Measurements from ENCODE around the gene CSTB.

Gene CSTB

GRCh38 chr21:43774163-43774562 lies 1.9 kb downstream of the CSTB start:
- H3K36me3 ChIP-seq (ENCODE audit: low read depth) = peaks cover 19% of the 10 kb centered on the region
- H3K4me1 ChIP-seq (ENCODE audit: insufficient read depth, poor library complexity, severe bottlenecking) = no peaks in the 10 kb centered on the region
- TF ChIP-seq CTCF (IDR thresholded peaks at IDR 0.05; ENCODE audit: poor library complexity, severe bottlenecking) = no peak
- no peaks in the 10 kb centered on the region for H3K9me3 ChIP-seq (ENCODE audit: severe bottlenecking)
- no peak overlapping the region for H3K4me3 ChIP-seq (ENCODE audit: severe bottlenecking)
- ATAC-seq (ENCODE audit: low read depth) = no peak
- no peaks in the 10 kb centered on the region for H3K27me3 ChIP-seq (ENCODE audit: insufficient read depth, poor library complexity, severe bottlenecking)
- DNase-seq (ENCODE audit: low spot score) = no peak
- H3K27ac ChIP-seq (ENCODE audit: poor library complexity, severe bottlenecking) = no peak overlapping the region

- TF ChIP-seq CTCF (IDR thresholded peaks at IDR 0.05; ENCODE audit: poor library complexity, severe bottlenecking) = no peak
- DNase-seq (ENCODE audit: low spot score) (no peak), ATAC-seq (ENCODE audit: low read depth) (no peak)
- Histone ChIP-seq H3K36me3 (ENCODE audit: low read depth) (peaks cover 19% of the 10 kb centered on the region), H3K27me3 (ENCODE audit: insufficient read depth, poor library complexity, severe bottlenecking) (no peaks in the 10 kb centered on the region), H3K4me1 (ENCODE audit: insufficient read depth, poor library complexity, severe bottlenecking) (peaks cover 15% of the 10 kb centered on the region), H3K27ac (ENCODE audit: poor library complexity, severe bottlenecking) (no peak overlapping the region), H3K9me3 (ENCODE audit: severe bottlenecking) (no peaks in the 10 kb centered on the region), H3K4me3 (ENCODE audit: severe bottlenecking) (no peak overlapping the region)
Observed at GRCh38 chr21:43772425-43772821, 3.7 kb downstream of the CSTB start.

- ATAC-seq (ENCODE audit: low read depth) = no peak
- DNase-seq (ENCODE audit: low spot score) = no peak
- Histone ChIP-seq H3K4me1 (ENCODE audit: insufficient read depth, poor library complexity, severe bottlenecking) (peaks cover 15% of the 10 kb centered on the region), H3K27me3 (ENCODE audit: insufficient read depth, poor library complexity, severe bottlenecking) (no peaks in the 10 kb centered on the region), H3K4me3 (ENCODE audit: severe bottlenecking) (no peak overlapping the region), H3K9me3 (ENCODE audit: severe bottlenecking) (no peaks in the 10 kb centered on the region), H3K36me3 (ENCODE audit: low read depth) (peaks cover 19% of the 10 kb centered on the region), H3K27ac (ENCODE audit: poor library complexity, severe bottlenecking) (no peak overlapping the region)
- no peak for TF ChIP-seq CTCF (IDR thresholded peaks at IDR 0.05; ENCODE audit: poor library complexity, severe bottlenecking)
Observed at GRCh38 chr21:43771698-43772424, 4.2 kb downstream of the CSTB start.

GRCh38 chr21:43771199-43771675 lies 4.9 kb downstream of the CSTB start:
- peaks cover 19% of the 10 kb centered on the region for H3K36me3 ChIP-seq (ENCODE audit: low read depth)
- no peaks in the 10 kb centered on the region for H3K9me3 ChIP-seq (ENCODE audit: severe bottlenecking)
- H3K27me3 ChIP-seq (ENCODE audit: insufficient read depth, poor library complexity, severe bottlenecking) = no peaks in the 10 kb centered on the region
- H3K4me1 ChIP-seq (ENCODE audit: insufficient read depth, poor library complexity, severe bottlenecking) = peaks cover 15% of the 10 kb centered on the region
- DNase-seq (ENCODE audit: low spot score) (peak; percentile 38), ATAC-seq (ENCODE audit: low read depth) (no peak)
- TF ChIP-seq CTCF (IDR thresholded peaks at IDR 0.05; ENCODE audit: poor library complexity, severe bottlenecking) = no peak
- H3K4me3 ChIP-seq (ENCODE audit: severe bottlenecking) = no peak overlapping the region
- H3K27ac ChIP-seq (ENCODE audit: poor library complexity, severe bottlenecking) = no peak overlapping the region

GRCh38 chr21:43770066-43770655 lies 5.9 kb downstream of the CSTB start:
- no peak for TF ChIP-seq CTCF (IDR thresholded peaks at IDR 0.05; ENCODE audit: poor library complexity, severe bottlenecking)
- no peaks in the 10 kb centered on the region for H3K27me3 ChIP-seq (ENCODE audit: insufficient read depth, poor library complexity, severe bottlenecking)
- H3K4me3 ChIP-seq (ENCODE audit: severe bottlenecking) = no peak overlapping the region
- no peaks in the 10 kb centered on the region for H3K9me3 ChIP-seq (ENCODE audit: severe bottlenecking)
- ATAC-seq (ENCODE audit: low read depth) (no peak), DNase-seq (ENCODE audit: low spot score) (no peak)
- H3K4me1 ChIP-seq (ENCODE audit: insufficient read depth, poor library complexity, severe bottlenecking) = peaks cover 18% of the 10 kb centered on the region
- no peak overlapping the region for H3K27ac ChIP-seq (ENCODE audit: poor library complexity, severe bottlenecking)
- H3K36me3 ChIP-seq (ENCODE audit: low read depth) = peaks cover 19% of the 10 kb centered on the region

Measured in RWPE2 (cell line).